Stomach (tissue), 9 donors: ENCODE measurements around the gene ARV1. TPM values are rescaled to one million over a fixed set of nuclear protein-coding genes. Genes with fewer than 3 reads are reported as not detected.
A peak's percentile ranks its signal among the peaks of the same experiment; 100 is the strongest.

Experiments
- DNase-seq, 2 donors: peaks; one replicate each; pipeline versions ENCODE4 v3.0.0 to v3.0.0-alpha.2; 2013 to 2019
- H3K27ac ChIP-seq, 5 donors: fragments of 200-600 bp in 4 of 5; sonication (generic) in 4 of 5; one replicate each; pipeline ENCODE4 v1.5.1; 2013 to 2019; ENCODE audit warnings: mild to moderate bottlenecking in 1 of 5, moderate library complexity in 1 of 5
- H3K27me3 ChIP-seq, 3 donors: fragments of 200-600 bp; sonication (generic); one replicate each; pipeline ENCODE4 v1.5.1; 2017 to 2019; ENCODE audit warnings: mixed run types in 1 of 3
- H3K36me3 ChIP-seq, 4 donors: fragments of 200-600 bp; sonication (generic); 1 replicate in 3 of 4; 2 replicates in 1 of 4; pipeline ENCODE4 v1.5.1; 2016 to 2019
- H3K4me1 ChIP-seq, 4 donors: fragments of 200-600 bp; sonication (generic); one replicate each; pipeline ENCODE4 v1.5.1; 2016 to 2019
- H3K4me3 ChIP-seq, 4 donors: fragments of 200-600 bp; sonication (generic) in 3 of 4; one replicate each; pipeline ENCODE4 v1.5.1; 2016 to 2019; ENCODE audit warnings: mild to moderate bottlenecking in 1 of 4
- H3K9me3 ChIP-seq, 4 donors: fragments of 200-600 bp; sonication (generic); one replicate each; pipeline ENCODE4 v1.5.1; 2016 to 2019
- EP300 ChIP-seq: sonication (generic); formaldehyde crosslinking; IDR thresholded peaks from one replicate; pipeline ENCODE4 v1.6.1; 2017; ENCODE audit warnings: antibody characterized with exemption
- POLR2A ChIP-seq, 4 donors: fragments of 450-650 bp; IDR thresholded peaks; one replicate each; pipeline ENCODE4 v1.6.1; 2016; ENCODE audit warnings: antibody characterized with exemption in 4 of 4, control low read depth in 2 of 4, mild to moderate bottlenecking in 1 of 4, moderate library complexity in 1 of 4
- POLR2AphosphoS5 ChIP-seq, 3 donors: sonication (generic); formaldehyde crosslinking; IDR thresholded peaks; one replicate each; pipeline ENCODE4 v1.6.1; 2016; ENCODE audit warnings: antibody characterized with exemption in 3 of 3
- WGBS, 5 donors: extraction: QIAGEN DNeasy Blood & Tissue Kit in 3 of 5; methylation state at CpG; one replicate each; pipeline versions ENCODE4 v1.1.5 to v1.1.7; 2013 to 2018; 5-methylcytosine and 5-hydroxymethylcytosine counted together
- intact Hi-C: fragments of 100-400 bp; cut with DNase I; formaldehyde crosslinking; loops from one replicate; pipeline ENCODE4 v1.15.1; 2023; ENCODE audit warnings: low total_unique reads
- polyA plus RNA-seq, 3 donors: library from polyadenylated mRNA; stranded (reverse); fragments of 200-250 nt; gene quantifications; one replicate each; pipeline ENCODE4 v1.2.3, GENCODE V29; 2013
- total RNA-seq, 5 donors: library from RNA; depleted of rRNA; stranded (reverse); fragments of >200 nt; gene quantifications; one replicate each; pipeline versions ENCODE4 v1.1.0 to v1.2.3, GENCODE V29; 2014 to 2016
- TF ChIP-seq, protein P1 (sequence below), 7 experiments: fragments of 450-650 bp in 4 of 7; fragments of 200-600 bp in 3 of 7; sonication (generic) in 3 of 7; IDR thresholded peaks; one replicate each; pipeline ENCODE4 v1.5.1; 2016 to 2019; ENCODE audit warnings: antibody characterized with exemption in 7 of 7, control low read depth in 2 of 7, mild to moderate bottlenecking in 1 of 7
- donor health status: healthy with polysubstance abuse.
- donor health status: Bipolar disorder and iron deficiency.
- donor health status: healthy.

Gene ARV1
- total and polyA plus RNA-seq, 8 donors, result 11.0 to 38.8 (median 18.8) TPM

GRCh38 chr1:230936475-230936874 is 42.4 kb upstream of the ARV1 start:
- H3K27ac ChIP-seq, result no peak overlapping the region
- intact Hi-C loops, result no loop called here
- 78 to 94% (median 86%) methylated on average over 5 of the region's 5 CpGs for WGBS, 5 donors

GRCh38 chr1:230937371-230937770 is 41.5 kb upstream of the ARV1 start:
- 23 to 49% (median 33%) methylated on average over 2 of the region's 2 CpGs for WGBS, 5 donors
- peaks cover 11 to 44% (median 30%) of the 10 kb centered on the region in 4 donors for H3K4me1 ChIP-seq

More at GRCh38 chr1:230936475-230936874, 42.4 kb upstream of the ARV1 start:
- Histone ChIP-seq H3K36me3 (peaks cover 0 to 36% (median 32%) of the 10 kb centered on the region in 4 donors), H3K4me3 (no peak overlapping the region), H3K9me3 (no peaks in the 10 kb centered on the region), H3K27me3 (no peaks in the 10 kb centered on the region), H3K4me1 (peaks cover 11 to 44% (median 30%) of the 10 kb centered on the region in 4 donors)
- TF ChIP-seq, protein P1, sequence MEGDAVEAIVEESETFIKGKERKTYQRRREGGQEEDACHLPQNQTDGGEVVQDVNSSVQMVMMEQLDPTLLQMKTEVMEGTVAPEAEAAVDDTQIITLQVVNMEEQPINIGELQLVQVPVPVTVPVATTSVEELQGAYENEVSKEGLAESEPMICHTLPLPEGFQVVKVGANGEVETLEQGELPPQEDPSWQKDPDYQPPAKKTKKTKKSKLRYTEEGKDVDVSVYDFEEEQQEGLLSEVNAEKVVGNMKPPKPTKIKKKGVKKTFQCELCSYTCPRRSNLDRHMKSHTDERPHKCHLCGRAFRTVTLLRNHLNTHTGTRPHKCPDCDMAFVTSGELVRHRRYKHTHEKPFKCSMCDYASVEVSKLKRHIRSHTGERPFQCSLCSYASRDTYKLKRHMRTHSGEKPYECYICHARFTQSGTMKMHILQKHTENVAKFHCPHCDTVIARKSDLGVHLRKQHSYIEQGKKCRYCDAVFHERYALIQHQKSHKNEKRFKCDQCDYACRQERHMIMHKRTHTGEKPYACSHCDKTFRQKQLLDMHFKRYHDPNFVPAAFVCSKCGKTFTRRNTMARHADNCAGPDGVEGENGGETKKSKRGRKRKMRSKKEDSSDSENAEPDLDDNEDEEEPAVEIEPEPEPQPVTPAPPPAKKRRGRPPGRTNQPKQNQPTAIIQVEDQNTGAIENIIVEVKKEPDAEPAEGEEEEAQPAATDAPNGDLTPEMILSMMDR (IDR thresholded peaks at IDR 0.05), result no peak
- TF ChIP-seq EP300 (no peak), POLR2AphosphoS5 (IDR thresholded peaks at IDR 0.05) (no peak), POLR2A (IDR thresholded peaks at IDR 0.05) (no peak)
- no peak for DNase-seq

GRCh38 chr1:230938924-230939368 is 39.9 kb upstream of the ARV1 start:
- Histone ChIP-seq H3K9me3 (no peaks in the 10 kb centered on the region), H3K27me3 (no peaks in the 10 kb centered on the region), H3K27ac (peak overlapping the region in 4 of 5 donors; percentile 35 to 60 (median 54)), H3K4me3 (no peak overlapping the region), H3K36me3 (peaks cover 0 to 19% (median 14%) of the 10 kb centered on the region in 4 donors), H3K4me1 (peaks cover 11 to 44% (median 30%) of the 10 kb centered on the region in 4 donors)
- peak in 1 of 2 donors; percentile 72 for DNase-seq
- intact Hi-C loops, result no loop called here
- 26 to 66% (median 32%) methylated on average over 2 of the region's 2 CpGs for WGBS, 5 donors
- TF ChIP-seq POLR2AphosphoS5 (IDR thresholded peaks at IDR 0.05) (peak in 1 of 3 donors; percentile 3), EP300 (no peak)
- TF ChIP-seq, protein P1 (IDR thresholded peaks at IDR 0.05), result no peak

More at GRCh38 chr1:230937371-230937770, 41.5 kb upstream of the ARV1 start:
- peak overlapping the region in 1 of 5 donors; percentile 57 for H3K27ac ChIP-seq
- H3K36me3 ChIP-seq, result peaks cover 0 to 29% (median 24%) of the 10 kb centered on the region in 4 donors
- no peak for DNase-seq
- TF ChIP-seq, protein P1 (IDR thresholded peaks at IDR 0.05), result no peak
- no peak for TF ChIP-seq EP300
- TF ChIP-seq POLR2AphosphoS5 (IDR thresholded peaks at IDR 0.05), result no peak
- no peak for TF ChIP-seq POLR2A (IDR thresholded peaks at IDR 0.05)
- H3K27me3 ChIP-seq, result no peaks in the 10 kb centered on the region
- no peak overlapping the region for H3K4me3 ChIP-seq
- H3K9me3 ChIP-seq, result no peaks in the 10 kb centered on the region
- intact Hi-C loops, result no loop called here

GRCh38 chr1:230939806-230940489 is 38.9 kb upstream of the ARV1 start:
- 48 to 70% (median 62%) methylated on average over 4 of the region's 4 CpGs for WGBS, 5 donors

More at GRCh38 chr1:230939806-230940489, 38.9 kb upstream of the ARV1 start:
- H3K4me1 ChIP-seq, result peaks cover 11 to 44% (median 30%) of the 10 kb centered on the region in 4 donors
- no peak overlapping the region for H3K4me3 ChIP-seq
- DNase-seq, result no peak
- intact Hi-C loops, result no loop called here
- peak overlapping the region in 4 of 5 donors; percentile 9 to 65 (median 42) for H3K27ac ChIP-seq
- no peaks in the 10 kb centered on the region for H3K9me3 ChIP-seq
- TF ChIP-seq, protein P1 (IDR thresholded peaks at IDR 0.05), result no peak
- TF ChIP-seq POLR2A (IDR thresholded peaks at IDR 0.05) (no peak), EP300 (no peak), POLR2AphosphoS5 (IDR thresholded peaks at IDR 0.05) (no peak)
- H3K36me3 ChIP-seq, result peaks cover 0 to 25% (median 18%) of the 10 kb centered on the region in 4 donors
- H3K27me3 ChIP-seq, result no peaks in the 10 kb centered on the region
